ENCODE measurements around the gene DTNBP1. TPM values are rescaled to one million over a fixed set of nuclear protein-coding genes. Genes with fewer than 3 reads are reported as not detected.

Gene DTNBP1
- total and polyA plus RNA-seq, 2 of the 4 experiments (the other 2 are of a cell fraction), result 4.8 to 18.7 TPM

- H3K23ac ChIP-seq (ENCODE audit: low read depth, low read length), result no peak overlapping the region
- no peak overlapping the region for H2BK120ac ChIP-seq (ENCODE audit: low read depth, low read length)
- H4K91ac ChIP-seq (ENCODE audit: insufficient read depth, low read depth, low read length), result no peak overlapping the region
- no peaks in the 10 kb centered on the region for H4K20me1 ChIP-seq (ENCODE audit: insufficient read depth, low read length)
- ChIA-PET POLR2A (ENCODE audit: unreplicated experiment) (no interaction called here), CTCF (no interaction called here)
- no peak overlapping the region for H3K14ac ChIP-seq (replicated peaks; ENCODE audit: low read depth, low read length)
- H2AFZ ChIP-seq (replicated peaks; ENCODE audit: low read length, poor library complexity), result no peak overlapping the region
- H2BK15ac ChIP-seq (ENCODE audit: low read depth, low read length), result no peak overlapping the region
- in situ Hi-C loops (cut with MboI; ENCODE audit: low sequenced_read_pairs) (no loop called here), dilution Hi-C loops (cut with HindIII; ENCODE audit: low sequenced_read_pairs, unreplicated experiment) (no loop called here), intact Hi-C loops (cut with micrococcal nuclease) (loop anchor here (2.0 kb wide), 1 partner anchor 14 kb away; no protein-coding TSS in a partner anchor)
- no peak overlapping the region for H4K5ac ChIP-seq (ENCODE audit: low read depth, low read length)
- H3K9me1 ChIP-seq (ENCODE audit: insufficient read depth, low read length), result no peaks in the 10 kb centered on the region
- DNase-seq (no peak), ATAC-seq (ENCODE audit: low read depth) (no peak)
- no peak for TF ChIP-seq NFE2L2 (IDR thresholded peaks at IDR 0.05; ENCODE audit: low read depth, low read length)
- TF ChIP-seq MAFK (IDR thresholded peaks at IDR 0.05; ENCODE audit: low read depth, low read length), result peak; percentile 39
- no peak for TF ChIP-seq SMC3 (IDR thresholded peaks at IDR 0.05; ENCODE audit: low read depth, low read length)
- TF ChIP-seq RCOR1 (IDR thresholded peaks at IDR 0.05; ENCODE audit: insufficient replicate concordance, low read length), result no peak
- TF ChIP-seq BHLHE40 (IDR thresholded peaks at IDR 0.05; ENCODE audit: low read depth, low read length), result no peak
- no peak for TF ChIP-seq POLR2A (IDR thresholded peaks at IDR 0.05; ENCODE audit: low read depth, low read length)
- TF ChIP-seq USF2 (IDR thresholded peaks at IDR 0.05; ENCODE audit: low read depth, low read length), result no peak
- TF ChIP-seq CTCF (conservative IDR thresholded peaks at IDR 0.05; ENCODE audit: low read depth, low read length), result no peak
- no peak overlapping the region for H4K8ac ChIP-seq (ENCODE audit: low read depth in 2 of 2, low read length in 2 of 2)
- WGBS, 2 experiments (ENCODE audit: extremely low coverage in 2 of 2, insufficient read length in 1 of 2), result no CpG with 5 or more reads among the region's 1 CpG
- H3K79me1 ChIP-seq (ENCODE audit: low read depth in 1 of 2, low read length in 2 of 2), result peaks cover 0 to 3% of the 10 kb centered on the region in 2 experiments; a peak in 1 of 4 replicates
- no peaks in the 10 kb centered on the region for H3K9me3 ChIP-seq (ENCODE audit: control insufficient read depth, insufficient read depth, low read length)
- H3K56ac ChIP-seq (ENCODE audit: extremely low read depth, insufficient read depth, low read length), result no peak overlapping the region
- no peak overlapping the region for H2BK5ac ChIP-seq (ENCODE audit: low read depth, low read length, poor library complexity, severe bottlenecking)
- H3K27me3 ChIP-seq (ENCODE audit: control insufficient read depth, insufficient read depth, low read length), result no peaks in the 10 kb centered on the region
- no peak overlapping the region for H3K27ac ChIP-seq (ENCODE audit: insufficient read depth, low read length)
- no peak overlapping the region for H3K4me2 ChIP-seq (ENCODE audit: low read depth, low read length)
- no peak overlapping the region for H3K4me3 ChIP-seq (ENCODE audit: insufficient read depth, low read depth, low read length)
- BruUV-seq (replicated peaks), result no TSS peak
- no peak overlapping the region for H3K4ac ChIP-seq (ENCODE audit: low read depth, low read length)
- no peak overlapping the region for H3K18ac ChIP-seq (ENCODE audit: low read depth, low read length)
- H2AK9ac ChIP-seq (replicated peaks; ENCODE audit: low read depth, low read length, poor library complexity), result no peak overlapping the region
- H2AK5ac ChIP-seq (ENCODE audit: low read depth, low read length), result no peak overlapping the region
- H3K4me1 ChIP-seq (ENCODE audit: control insufficient read depth, insufficient read depth, low read length), result peaks cover 2% of the 10 kb centered on the region
- H3K9ac ChIP-seq (ENCODE audit: low read depth, low read length), result no peak overlapping the region
- H2BK20ac ChIP-seq (ENCODE audit: low read depth, low read length), result no peak overlapping the region
- H3K36me3 ChIP-seq (ENCODE audit: control insufficient read depth, insufficient read depth, low read length), result no peaks in the 10 kb centered on the region
Measured at GRCh38 chr6:15560713-15561112, 102.1 kb downstream of the DTNBP1 start.
